ENCODE data around the gene METTL21A. TPM values are rescaled to one million over a fixed set of nuclear protein-coding genes. Genes with fewer than 3 reads are reported as not detected.

The METTL21A gene
- total and polyA plus RNA-seq, 2 of the 4 experiments (the other 2 are of a cell fraction): 5.9 to 11.6 TPM

DNA sequence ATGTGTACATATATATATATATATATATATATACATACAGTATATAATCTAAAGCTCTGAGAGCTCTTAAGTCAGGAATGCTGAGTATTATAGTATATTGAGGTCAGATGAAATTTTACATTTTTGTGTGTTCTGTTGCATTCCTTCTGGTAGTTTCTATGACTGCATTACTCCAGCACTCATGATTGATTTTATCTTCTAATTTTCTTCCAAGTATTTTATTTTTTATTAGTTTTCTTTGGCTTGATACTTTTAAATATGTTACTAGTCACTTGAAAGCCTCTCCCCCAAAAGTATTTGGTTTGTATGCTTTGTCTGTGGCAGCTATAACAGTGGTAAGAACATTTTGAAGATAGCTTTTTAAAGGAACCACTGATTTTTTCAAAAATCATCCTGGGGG, 25.0 kb downstream of the METTL21A start:
- no peak overlapping the region for H2BK20ac ChIP-seq (ENCODE audit: low read depth, low read length)
- H3K79me1 ChIP-seq (ENCODE audit: low read depth in 1 of 2, low read length in 2 of 2): peaks cover 7 to 10% of the 10 kb centered on the region in 2 experiments; a peak in 3 of 4 replicates
- DNase-seq (peak; percentile 36), ATAC-seq (ENCODE audit: low read depth) (peak; percentile 67)
- H3K9me3 ChIP-seq (ENCODE audit: control insufficient read depth, insufficient read depth, low read length): no peaks in the 10 kb centered on the region
- no peaks in the 10 kb centered on the region; the same call in 1 of the 2 replicates for H3K9me1 ChIP-seq (ENCODE audit: insufficient read depth, low read length)
- BruUV-seq (replicated peaks): no TSS peak
- H3K18ac ChIP-seq (ENCODE audit: low read depth, low read length): no peak overlapping the region
- H3K14ac ChIP-seq (replicated peaks; ENCODE audit: low read depth, low read length): peak overlapping the region; percentile 31; the same call in 1 of the 2 replicates
- in situ Hi-C loops (cut with MboI; ENCODE audit: low sequenced_read_pairs): no loop called here
- no peak overlapping the region for H4K8ac ChIP-seq (ENCODE audit: low read depth in 2 of 2, low read length in 2 of 2)
- no peak overlapping the region for H2BK5ac ChIP-seq (ENCODE audit: low read depth, low read length, poor library complexity, severe bottlenecking)
- no peak overlapping the region for H3K56ac ChIP-seq (ENCODE audit: extremely low read depth, insufficient read depth, low read length)
- no peak overlapping the region for H4K91ac ChIP-seq (ENCODE audit: insufficient read depth, low read depth, low read length)
- H2AK5ac ChIP-seq (ENCODE audit: low read depth, low read length): no peak overlapping the region
- H3K4me1 ChIP-seq (ENCODE audit: control insufficient read depth, insufficient read depth, low read length): 0 out of 2 replicates have a peak, but pooled peaks cover 3% of the 10 kb centered on the region
- H2BK120ac ChIP-seq (ENCODE audit: low read depth, low read length): no peak overlapping the region
- no peak overlapping the region for H2BK15ac ChIP-seq (ENCODE audit: low read depth, low read length)
- no peak overlapping the region for H3K4ac ChIP-seq (ENCODE audit: low read depth, low read length)
- dilution Hi-C loops (cut with HindIII; ENCODE audit: low sequenced_read_pairs, unreplicated experiment): no loop called here
- no peak overlapping the region for H2AFZ ChIP-seq (replicated peaks; ENCODE audit: low read length, poor library complexity)
- no peak overlapping the region for H3K4me2 ChIP-seq (ENCODE audit: low read depth, low read length)
- TF ChIP-seq, protein P1, sequence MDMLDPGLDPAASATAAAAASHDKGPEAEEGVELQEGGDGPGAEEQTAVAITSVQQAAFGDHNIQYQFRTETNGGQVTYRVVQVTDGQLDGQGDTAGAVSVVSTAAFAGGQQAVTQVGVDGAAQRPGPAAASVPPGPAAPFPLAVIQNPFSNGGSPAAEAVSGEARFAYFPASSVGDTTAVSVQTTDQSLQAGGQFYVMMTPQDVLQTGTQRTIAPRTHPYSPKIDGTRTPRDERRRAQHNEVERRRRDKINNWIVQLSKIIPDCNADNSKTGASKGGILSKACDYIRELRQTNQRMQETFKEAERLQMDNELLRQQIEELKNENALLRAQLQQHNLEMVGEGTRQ (IDR thresholded peaks at IDR 0.05; ENCODE audit: low read depth, low read length): no peak
- TF ChIP-seq MXI1 (IDR thresholded peaks at IDR 0.05; ENCODE audit: borderline replicate concordance, low read depth, low read length): no peak
- no peak for TF ChIP-seq CHD1 (IDR thresholded peaks at IDR 0.05; ENCODE audit: low read depth, low read length)
- TF ChIP-seq, protein P2, sequence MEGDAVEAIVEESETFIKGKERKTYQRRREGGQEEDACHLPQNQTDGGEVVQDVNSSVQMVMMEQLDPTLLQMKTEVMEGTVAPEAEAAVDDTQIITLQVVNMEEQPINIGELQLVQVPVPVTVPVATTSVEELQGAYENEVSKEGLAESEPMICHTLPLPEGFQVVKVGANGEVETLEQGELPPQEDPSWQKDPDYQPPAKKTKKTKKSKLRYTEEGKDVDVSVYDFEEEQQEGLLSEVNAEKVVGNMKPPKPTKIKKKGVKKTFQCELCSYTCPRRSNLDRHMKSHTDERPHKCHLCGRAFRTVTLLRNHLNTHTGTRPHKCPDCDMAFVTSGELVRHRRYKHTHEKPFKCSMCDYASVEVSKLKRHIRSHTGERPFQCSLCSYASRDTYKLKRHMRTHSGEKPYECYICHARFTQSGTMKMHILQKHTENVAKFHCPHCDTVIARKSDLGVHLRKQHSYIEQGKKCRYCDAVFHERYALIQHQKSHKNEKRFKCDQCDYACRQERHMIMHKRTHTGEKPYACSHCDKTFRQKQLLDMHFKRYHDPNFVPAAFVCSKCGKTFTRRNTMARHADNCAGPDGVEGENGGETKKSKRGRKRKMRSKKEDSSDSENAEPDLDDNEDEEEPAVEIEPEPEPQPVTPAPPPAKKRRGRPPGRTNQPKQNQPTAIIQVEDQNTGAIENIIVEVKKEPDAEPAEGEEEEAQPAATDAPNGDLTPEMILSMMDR (conservative IDR thresholded peaks at IDR 0.05; ENCODE audit: low read depth, low read length): no peak
- no peak for TF ChIP-seq RAD21 (IDR thresholded peaks at IDR 0.05; ENCODE audit: low read length)
- no peak for TF ChIP-seq MAZ (IDR thresholded peaks at IDR 0.05; ENCODE audit: borderline replicate concordance, low read depth, low read length)
- no peak for TF ChIP-seq NFE2L2 (IDR thresholded peaks at IDR 0.05; ENCODE audit: low read depth, low read length)
- TF ChIP-seq CEBPB (IDR thresholded peaks at IDR 0.05; ENCODE audit: low read depth, low read length): no peak
- no peak for TF ChIP-seq RFX5 (IDR thresholded peaks at IDR 0.05; ENCODE audit: low read depth, low read length)
- TF ChIP-seq, protein P3, sequence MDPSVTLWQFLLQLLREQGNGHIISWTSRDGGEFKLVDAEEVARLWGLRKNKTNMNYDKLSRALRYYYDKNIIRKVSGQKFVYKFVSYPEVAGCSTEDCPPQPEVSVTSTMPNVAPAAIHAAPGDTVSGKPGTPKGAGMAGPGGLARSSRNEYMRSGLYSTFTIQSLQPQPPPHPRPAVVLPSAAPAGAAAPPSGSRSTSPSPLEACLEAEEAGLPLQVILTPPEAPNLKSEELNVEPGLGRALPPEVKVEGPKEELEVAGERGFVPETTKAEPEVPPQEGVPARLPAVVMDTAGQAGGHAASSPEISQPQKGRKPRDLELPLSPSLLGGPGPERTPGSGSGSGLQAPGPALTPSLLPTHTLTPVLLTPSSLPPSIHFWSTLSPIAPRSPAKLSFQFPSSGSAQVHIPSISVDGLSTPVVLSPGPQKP (IDR thresholded peaks at IDR 0.05; ENCODE audit: borderline replicate concordance, low read depth, low read length): no peak
- TF ChIP-seq POLR2A (IDR thresholded peaks at IDR 0.05; ENCODE audit: low read depth, low read length): no peak
- TF ChIP-seq SMC3 (IDR thresholded peaks at IDR 0.05; ENCODE audit: low read depth, low read length): no peak
- no peak for TF ChIP-seq FOS (IDR thresholded peaks at IDR 0.05; ENCODE audit: low read depth, low read length)
- H3K27ac ChIP-seq (ENCODE audit: insufficient read depth, low read length): no peak overlapping the region
- CTCF ChIA-PET: no interaction called here
- no peak overlapping the region for H4K5ac ChIP-seq (ENCODE audit: low read depth, low read length)
- peaks cover 17% of the 10 kb centered on the region for H3K36me3 ChIP-seq (ENCODE audit: control insufficient read depth, insufficient read depth, low read length)
- H2AK9ac ChIP-seq (replicated peaks; ENCODE audit: low read depth, low read length, poor library complexity): no peak overlapping the region
- 0 out of 2 replicates have a peak overlapping the region, but pooled peaks have one; percentile 59 for H3K23ac ChIP-seq (ENCODE audit: low read depth, low read length)
- H3K9ac ChIP-seq (ENCODE audit: low read depth, low read length): no peak overlapping the region
- POLR2A ChIA-PET (ENCODE audit: unreplicated experiment): no interaction called here
- no peak overlapping the region for H3K4me3 ChIP-seq (ENCODE audit: insufficient read depth, low read depth, low read length)
- intact Hi-C loops (cut with micrococcal nuclease): no loop called here
- no peaks in the 10 kb centered on the region for H3K27me3 ChIP-seq (ENCODE audit: control insufficient read depth, insufficient read depth, low read length)
- no peaks in the 10 kb centered on the region for H4K20me1 ChIP-seq (ENCODE audit: insufficient read depth, low read length)
